OCI-LY7 (cell line): ENCODE results near the gene TMC1. TPM values are rescaled to one million over a fixed set of nuclear protein-coding genes. Genes with fewer than 3 reads are reported as not detected.
"Not testable (repeated sequence)": the region's sequence is repeated elsewhere in the genome, so short reads cannot be mapped to it uniquely, and the experiment has no call there.

Experiments
- BruUV-seq: library from RNA; stranded (reverse); fragments of 400-500 nt; replicated peaks from 2 replicates; lab custom pipeline; 2021; lab: Mats Ljungman, UMichigan
- CTCF ChIA-PET: fragments of 300-600 bp; sonication (Branson Sonifier 250); formaldehyde crosslinking; loops from one replicate; lab custom pipeline; 2022; ENCODE audit warnings: antibody characterized with exemption; ENCODE audit not compliant: unreplicated experiment; lab: Charles Lee
- POLR2A ChIA-PET: fragments of 300-600 bp; sonication (Branson Sonifier 250); formaldehyde crosslinking; loops from one replicate; lab custom pipeline; 2022; ENCODE audit warnings: antibody characterized with exemption; lab: Charles Lee
- DNase-seq: peaks from one replicate; pipeline ENCODE4 v3.0.0-alpha.2; 2015; ENCODE audit warnings: low spot score
- H2AFZ ChIP-seq: fragments of 200-600 bp; sonication (generic), shearing (Covaris generic); 2 replicates; pipeline ENCODE4 v1.6.1; 2014; ENCODE audit warnings: mild to moderate bottlenecking, antibody characterized with exemption, low read length, moderate library complexity
- H3K27ac ChIP-seq: fragments of 200-600 bp; sonication (generic); 2 replicates; pipeline ENCODE4 v1.5.1; 2014; ENCODE audit warnings: mixed run types, low read depth, mild to moderate bottlenecking, moderate library complexity, low read length, inconsistent platforms; ENCODE audit not compliant: poor library complexity, severe bottlenecking
- H3K36me3 ChIP-seq: fragments of 200-600 bp; sonication (generic); 2 replicates; pipeline ENCODE4 v1.6.1; 2014; ENCODE audit warnings: mild to moderate bottlenecking, antibody characterized with exemption, low read length, moderate library complexity, mixed read lengths; ENCODE audit not compliant: insufficient read depth
- H3K4me1 ChIP-seq: fragments of 200-600 bp; sonication (generic); 2 replicates; pipeline ENCODE4 v1.5.1; 2014; ENCODE audit warnings: mild to moderate bottlenecking, low read length; ENCODE audit not compliant: insufficient read depth, poor library complexity, severe bottlenecking
- H3K4me2 ChIP-seq: fragments of 200-600 bp; sonication (generic); 2 replicates; pipeline ENCODE4 v1.6.1; 2014; ENCODE audit warnings: mild to moderate bottlenecking, low read length
- H3K4me3 ChIP-seq: fragments of 200-600 bp; sonication (generic); 2 replicates; pipeline ENCODE4 v1.5.1; 2014; ENCODE audit warnings: mild to moderate bottlenecking, low read depth, low read length; ENCODE audit not compliant: poor library complexity, severe bottlenecking
- H3K79me2 ChIP-seq: fragments of 200-600 bp; sonication (generic); 2 replicates; pipeline ENCODE4 v1.6.1; 2016; ENCODE audit warnings: low read depth, mild to moderate bottlenecking, low read length, moderate library complexity, mixed read lengths; ENCODE audit not compliant: insufficient read depth
- H3K9me2 ChIP-seq: fragments of 200-600 bp; sonication (generic); 2 replicates; pipeline ENCODE4 v1.6.1; 2016; ENCODE audit warnings: mild to moderate bottlenecking, low read length, mixed read lengths; ENCODE audit not compliant: insufficient read depth
- H3K9me3 ChIP-seq: fragments of 200-600 bp; sonication (generic); 2 replicates; pipeline ENCODE4 v1.6.1; 2014; ENCODE audit warnings: mild to moderate bottlenecking, mixed run types, low read length, mixed read lengths
- H4K20me1 ChIP-seq: fragments of 200-600 bp; sonication (generic); 2 replicates; pipeline ENCODE4 v1.6.1; 2014; ENCODE audit warnings: mild to moderate bottlenecking, antibody characterized with exemption, low read length, moderate library complexity, mixed read lengths; ENCODE audit not compliant: insufficient read depth
- EZH2phosphoT487 ChIP-seq: fragments of 200-600 bp; sonication (generic); IDR thresholded peaks from 2 replicates; pipeline ENCODE4 v1.6.1; 2018; ENCODE audit warnings: low read depth, borderline replicate concordance, mild to moderate bottlenecking, mixed run types, antibody characterized with exemption, low read length, moderate library complexity, mixed read lengths
- intact Hi-C: fragments of 100-400 bp; cut with micrococcal nuclease; formaldehyde crosslinking; loops from one replicate; pipeline ENCODE4 v1.10.0; 2022; ENCODE audit not compliant: unreplicated experiment
- total RNA-seq, 2 experiments: library from RNA; depleted of rRNA in 1 of 2; stranded (reverse); fragments of >200 nt in 1 of 2; shearing (Covaris generic) in 1 of 2; gene quantifications; 2 replicates each; pipeline ENCODE4 v1.2.3, GENCODE V29; 2014 to 2022
- TF ChIP-seq, protein P1 (sequence below): fragments of 200-600 bp; sonication (generic); conservative IDR thresholded peaks from 2 replicates; pipeline ENCODE4 v1.5.1; 2014; ENCODE audit warnings: mild to moderate bottlenecking, antibody characterized with exemption, low read length, moderate library complexity, mixed read lengths

Gene TMC1
- total RNA-seq, 2 experiments from 2014 or later, result not detected

DNA sequence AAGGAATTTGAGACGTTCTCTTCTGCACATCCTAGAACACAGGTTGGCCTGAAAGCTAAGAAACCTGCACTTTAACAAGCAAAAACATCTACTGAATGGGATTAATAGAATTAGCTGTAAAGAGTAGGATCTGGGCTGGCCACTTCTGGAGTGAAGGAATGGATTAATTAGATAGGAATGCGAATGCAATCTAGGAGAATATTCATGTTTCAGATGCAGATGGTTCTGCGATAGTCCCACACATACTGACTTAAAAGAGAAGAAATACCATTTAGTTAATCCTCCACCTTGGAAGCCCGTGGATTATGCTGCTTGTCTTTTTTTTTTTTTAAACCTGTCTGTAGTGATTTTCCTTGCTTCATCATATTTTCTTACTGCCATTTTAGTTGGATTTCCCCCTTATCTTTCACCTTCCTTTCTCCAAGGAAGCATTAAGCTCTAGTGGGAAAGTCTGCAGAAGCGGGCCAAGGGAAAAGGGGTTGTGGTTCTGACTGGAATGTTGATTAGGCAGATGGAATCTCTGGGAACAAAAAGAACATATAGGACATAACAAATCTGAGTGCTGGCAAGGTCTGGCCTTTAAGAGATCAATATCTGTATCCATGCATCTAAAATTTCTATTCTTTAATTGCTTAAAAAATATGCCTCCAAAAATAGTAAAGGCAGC lies 279.1 kb downstream of the TMC1 start:
- Histone ChIP-seq H3K9me2 (no peaks in the 10 kb centered on the region), H3K79me2 (no peaks in the 10 kb centered on the region), H3K9me3 (no peaks in the 10 kb centered on the region), H3K4me3 (no peak overlapping the region), H3K4me1 (no peaks in the 10 kb centered on the region), H3K27ac (no peak overlapping the region), H3K36me3 (no peaks in the 10 kb centered on the region), H4K20me1 (no peaks in the 10 kb centered on the region), H2AFZ (no peak overlapping the region), H3K4me2 (no peak overlapping the region)
- no peak for DNase-seq
- TF ChIP-seq, protein P1, sequence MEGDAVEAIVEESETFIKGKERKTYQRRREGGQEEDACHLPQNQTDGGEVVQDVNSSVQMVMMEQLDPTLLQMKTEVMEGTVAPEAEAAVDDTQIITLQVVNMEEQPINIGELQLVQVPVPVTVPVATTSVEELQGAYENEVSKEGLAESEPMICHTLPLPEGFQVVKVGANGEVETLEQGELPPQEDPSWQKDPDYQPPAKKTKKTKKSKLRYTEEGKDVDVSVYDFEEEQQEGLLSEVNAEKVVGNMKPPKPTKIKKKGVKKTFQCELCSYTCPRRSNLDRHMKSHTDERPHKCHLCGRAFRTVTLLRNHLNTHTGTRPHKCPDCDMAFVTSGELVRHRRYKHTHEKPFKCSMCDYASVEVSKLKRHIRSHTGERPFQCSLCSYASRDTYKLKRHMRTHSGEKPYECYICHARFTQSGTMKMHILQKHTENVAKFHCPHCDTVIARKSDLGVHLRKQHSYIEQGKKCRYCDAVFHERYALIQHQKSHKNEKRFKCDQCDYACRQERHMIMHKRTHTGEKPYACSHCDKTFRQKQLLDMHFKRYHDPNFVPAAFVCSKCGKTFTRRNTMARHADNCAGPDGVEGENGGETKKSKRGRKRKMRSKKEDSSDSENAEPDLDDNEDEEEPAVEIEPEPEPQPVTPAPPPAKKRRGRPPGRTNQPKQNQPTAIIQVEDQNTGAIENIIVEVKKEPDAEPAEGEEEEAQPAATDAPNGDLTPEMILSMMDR, result no peak
- TF ChIP-seq EZH2phosphoT487, result no peak
- intact Hi-C loops, result no loop called here
- BruUV-seq, result no TSS peak
- ChIA-PET POLR2A (no interaction called here), CTCF (no interaction called here)

DNA sequence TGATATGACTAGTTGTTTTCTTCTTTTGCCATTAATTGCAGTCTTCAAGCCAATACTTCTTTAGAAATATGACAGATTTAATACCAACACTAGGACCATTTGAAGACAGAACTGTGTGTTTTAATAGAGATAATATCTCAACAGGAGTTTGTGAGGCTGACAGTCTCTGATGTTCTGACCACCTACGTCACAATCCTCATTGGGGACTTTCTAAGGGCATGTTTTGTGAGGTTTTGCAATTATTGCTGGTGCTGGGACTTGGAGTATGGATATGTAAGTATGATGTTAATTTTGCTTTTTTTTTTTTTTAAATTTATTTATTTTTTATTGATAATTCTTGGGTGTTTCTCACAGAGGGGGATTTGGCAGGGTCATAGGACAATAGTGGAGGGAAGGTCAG lies 283.8 kb downstream of the TMC1 start:
- no peaks in the 10 kb centered on the region for H3K36me3 ChIP-seq
- POLR2A ChIA-PET, result no interaction called here
- H3K9me3 ChIP-seq, result no peaks in the 10 kb centered on the region
- H3K27ac ChIP-seq, result no peak overlapping the region
- H4K20me1 ChIP-seq, result no peaks in the 10 kb centered on the region
- no peaks in the 10 kb centered on the region for H3K9me2 ChIP-seq
- DNase-seq, result no peak
- no peaks in the 10 kb centered on the region for H3K79me2 ChIP-seq
- H3K4me1 ChIP-seq, result no peaks in the 10 kb centered on the region
- H2AFZ ChIP-seq, result no peak overlapping the region
- TF ChIP-seq, protein P1, result no peak
- no peak for TF ChIP-seq EZH2phosphoT487
- no TSS peak for BruUV-seq
- intact Hi-C loops, result no loop called here
- no peak overlapping the region for H3K4me2 ChIP-seq
- CTCF ChIA-PET, result no interaction called here
- no peak overlapping the region for H3K4me3 ChIP-seq

DNA sequence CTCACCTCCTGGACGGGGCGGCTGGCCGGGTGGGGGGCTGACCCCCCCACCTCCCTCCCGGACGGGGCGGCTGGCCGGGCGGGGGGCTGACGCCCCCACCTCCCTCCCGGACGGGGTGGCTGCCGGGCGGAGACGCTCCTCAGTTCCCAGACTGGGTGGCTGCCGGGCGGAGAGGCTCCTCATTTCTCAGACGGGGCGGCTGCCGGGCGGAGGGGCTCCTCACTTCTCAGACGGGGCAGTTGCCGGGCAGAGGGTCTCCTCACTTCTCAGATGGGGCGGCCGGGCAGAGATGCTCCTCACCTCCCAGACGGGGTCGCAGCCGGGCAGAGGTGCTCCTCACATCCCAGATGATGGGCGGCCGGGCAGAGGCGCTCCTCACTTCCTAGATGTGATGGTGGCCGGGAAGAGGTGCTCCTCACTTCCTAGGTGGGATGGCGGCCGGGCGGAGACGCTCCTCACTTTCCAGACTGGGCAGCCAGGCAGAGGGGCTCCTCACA lies 285.0 kb downstream of the TMC1 start:
- H3K9me2 ChIP-seq, POLR2A ChIA-PET, H4K20me1 ChIP-seq, H3K36me3 ChIP-seq, BruUV-seq, intact Hi-C loops, DNase-seq, H3K27ac ChIP-seq, H3K9me3 ChIP-seq, CTCF ChIA-PET, H3K79me2 ChIP-seq, H3K4me2 ChIP-seq, H3K4me1 ChIP-seq, H2AFZ ChIP-seq, H3K4me3 ChIP-seq: not testable (repeated sequence)
